Loucy (cell line): ENCODE measurements around the gene NCAPH2.

Source experiments
- CTCF ChIP-seq: fragments of 200-600 bp; sonication (generic); conservative IDR thresholded peaks from 2 replicates; pipeline ENCODE4 v1.5.1; 2014; ENCODE audit warnings: mild to moderate bottlenecking, antibody characterized with exemption, low read length
- EZH2phosphoT487 ChIP-seq: fragments of 200-600 bp; IDR thresholded peaks from 2 replicates; pipeline ENCODE4 v1.6.1; 2018; ENCODE audit warnings: antibody characterized with exemption, mild to moderate bottlenecking, moderate library complexity, borderline replicate concordance

DNA sequence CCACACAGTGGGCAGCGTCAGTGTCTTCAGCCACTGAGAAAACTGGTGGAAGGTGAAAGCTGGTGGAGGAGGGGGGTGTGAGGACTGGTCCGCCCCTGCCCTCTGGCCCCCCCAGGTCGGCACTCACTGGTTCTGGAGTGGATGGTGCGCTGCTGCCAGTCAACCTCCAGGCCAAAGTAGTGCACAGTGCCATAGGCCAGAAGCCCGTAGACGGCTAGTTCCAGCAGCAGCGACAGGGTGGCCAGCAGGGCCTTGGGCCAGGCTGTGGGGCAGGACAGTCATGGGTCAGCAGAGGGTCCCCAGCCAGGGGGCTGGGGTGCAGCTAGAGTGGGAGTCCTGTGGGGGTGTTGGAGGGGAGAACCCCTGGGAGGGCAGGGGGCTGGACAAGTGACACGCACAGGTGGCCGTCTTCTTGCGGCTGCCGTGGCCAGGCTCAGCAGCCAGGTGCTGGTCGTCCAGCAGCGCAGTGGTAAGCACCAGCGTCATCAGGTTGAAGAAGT, 2.7 kb upstream of the NCAPH2 start:
- TF ChIP-seq CTCF (no peak), EZH2phosphoT487 (no peak)
